Endodermal cell (in vitro differentiated cells): ENCODE results near the gene SERP2. TPM values are rescaled to one million over a fixed set of nuclear protein-coding genes. Genes with fewer than 3 reads are reported as not detected.

Source experiments
- DNase-seq: peaks from one replicate; pipeline ENCODE4 v3.0.0-alpha.2; 2017
- H3K27ac ChIP-seq: 2 replicates; pipeline ENCODE4 v1.5.1; 2013; ENCODE audit warnings: mild to moderate bottlenecking, low read depth, low read length, moderate library complexity
- H3K27me3 ChIP-seq: 2 replicates; pipeline ENCODE4 v1.6.1; 2013; ENCODE audit warnings: mild to moderate bottlenecking, low read length, moderate library complexity; ENCODE audit not compliant: insufficient read depth, control insufficient read depth, poor library complexity, severe bottlenecking
- H3K36me3 ChIP-seq: 2 replicates; pipeline ENCODE4 v1.7.0; 2013; ENCODE audit warnings: mild to moderate bottlenecking, low read length, moderate library complexity; ENCODE audit not compliant: control insufficient read depth, insufficient read depth
- H3K4me1 ChIP-seq: one replicate; pipeline ENCODE4 v1.7.0; 2013; ENCODE audit warnings: low read length; ENCODE audit not compliant: control insufficient read depth, insufficient read depth
- H3K4me3 ChIP-seq: 2 replicates; pipeline ENCODE4 v1.5.1; 2013; ENCODE audit warnings: mild to moderate bottlenecking, low read length, moderate library complexity
- H3K9ac ChIP-seq: 2 replicates; pipeline ENCODE4 v1.6.1; 2013; ENCODE audit warnings: mild to moderate bottlenecking, low read length, moderate library complexity; ENCODE audit not compliant: poor library complexity, severe bottlenecking; ENCODE audit errors: extremely low read depth
- H3K9me3 ChIP-seq: 2 replicates; pipeline ENCODE4 v1.6.1; 2013; ENCODE audit warnings: mild to moderate bottlenecking, low read length, moderate library complexity; ENCODE audit not compliant: control insufficient read depth
- H3K27ac Mint-ChIP-seq: 2 replicates; pipeline ENCODE4 v1.8.0; 2020; ENCODE audit warnings: mixed read lengths
- H3K27me3 Mint-ChIP-seq: 2 replicates; pipeline ENCODE4 v1.8.0; 2021; ENCODE audit warnings: mild to moderate bottlenecking, mixed read lengths; ENCODE audit not compliant: insufficient read depth
- H3K36me3 Mint-ChIP-seq: 2 replicates; pipeline ENCODE4 v1.8.0; 2020; ENCODE audit warnings: low read depth, mixed read lengths
- H3K4me1 Mint-ChIP-seq: 2 replicates; pipeline ENCODE4 v1.8.0; 2020; ENCODE audit warnings: mixed read lengths
- H3K4me3 Mint-ChIP-seq: 2 replicates; pipeline ENCODE4 v1.8.0; 2020; ENCODE audit warnings: mild to moderate bottlenecking, moderate library complexity, mixed read lengths
- H3K9me3 Mint-ChIP-seq: 2 replicates; pipeline ENCODE4 v1.8.0; 2020; ENCODE audit warnings: mild to moderate bottlenecking, mixed read lengths
- CTCF ChIP-seq: fragments of 200-600 bp; sonication (generic); conservative IDR thresholded peaks from 2 replicates; pipeline ENCODE4 v1.5.0; 2021; ENCODE audit warnings: antibody characterized with exemption, mild to moderate bottlenecking
- WGBS, 2 experiments: methylation state at CpG; one replicate each; pipeline versions ENCODE4 v1.1.5 to v1.1.7; 2013; ENCODE audit warnings: missing lambda C conversion rate in 2 of 2, mixed read lengths in 1 of 2; ENCODE audit not compliant: insufficient coverage in 1 of 2, insufficient read length in 1 of 2; 5-methylcytosine and 5-hydroxymethylcytosine counted together
- total RNA-seq, 2 donors: library from RNA; stranded (reverse); fragmentation: NEBNext Ultra II Directional in 1 of 2; extraction: Animal tissue kit (Norgen Biotek cat#: 25700) in 1 of 2; gene quantifications; 2 replicates in 1 of 2; 3 replicates in 1 of 2; pipeline ENCODE4 v1.2.1, GENCODE V29; 2021

SERP2 gene
- total RNA-seq, 2 donors from 2014 or later = 2.9 to 3.5 TPM

DNA sequence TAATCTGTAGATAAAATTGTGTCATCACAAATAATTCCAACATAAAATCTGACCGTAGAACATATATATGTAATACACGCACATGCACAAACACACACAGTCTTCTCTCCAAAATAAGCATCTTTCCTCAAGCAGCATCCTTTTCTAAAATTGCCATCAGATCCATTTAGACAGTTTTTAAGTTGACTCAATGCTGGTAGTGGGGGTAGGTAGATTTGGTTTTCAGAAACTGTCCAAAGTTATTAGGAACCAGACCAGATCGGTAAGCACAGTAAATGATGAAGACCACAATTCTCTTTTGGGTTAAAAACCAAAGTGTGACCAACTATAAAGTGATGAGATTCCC is 64.6 kb downstream of the SERP2 start:
- Histone ChIP-seq H3K27ac (no peak overlapping the region), H3K4me1 (peaks cover 7% of the 10 kb centered on the region), H3K27me3 (no peaks in the 10 kb centered on the region), H3K36me3 (peaks cover 16% of the 10 kb centered on the region), H3K9me3 (no peaks in the 10 kb centered on the region), H3K4me3 (no peak overlapping the region), H3K9ac (no peak overlapping the region)
- Mint-ChIP-seq H3K27ac (no peak overlapping the region), H3K4me3 (no peak overlapping the region), H3K4me1 (peaks cover 33% of the 10 kb centered on the region), H3K27me3 (no peaks in the 10 kb centered on the region), H3K36me3 (peaks cover 18% of the 10 kb centered on the region), H3K9me3 (no peaks in the 10 kb centered on the region)
- peak; percentile 36 for TF ChIP-seq CTCF
- no peak for DNase-seq
- 25 to 44% methylated on average over 3 of the region's 3 CpGs for WGBS, 2 experiments

GRCh38 chr13:44439452-44440024 is 65.9 kb downstream of the SERP2 start:
- H3K9me3 ChIP-seq = no peaks in the 10 kb centered on the region
- Mint-ChIP-seq H3K36me3 (peaks cover 5% of the 10 kb centered on the region), H3K27me3 (no peaks in the 10 kb centered on the region), H3K4me3 (no peak overlapping the region), H3K4me1 (peaks cover 21% of the 10 kb centered on the region), H3K9me3 (no peaks in the 10 kb centered on the region), H3K27ac (peak overlapping the region; percentile 19)
- no peak overlapping the region for H3K9ac ChIP-seq
- 92 to 97% methylated on average over 3 to 4 of the region's 4 CpGs for WGBS, 2 experiments
- DNase-seq = peak; percentile 26
- H3K4me3 ChIP-seq = no peak overlapping the region
- no peaks in the 10 kb centered on the region for H3K27me3 ChIP-seq
- H3K27ac ChIP-seq = no peak overlapping the region
- peaks cover 3% of the 10 kb centered on the region for H3K36me3 ChIP-seq
- peaks cover under 1% of the 10 kb centered on the region for H3K4me1 ChIP-seq
- no peak for TF ChIP-seq CTCF

- H3K4me3 Mint-ChIP-seq = no peak overlapping the region
- no peak for TF ChIP-seq CTCF
- Histone ChIP-seq H3K4me3 (no peak overlapping the region), H3K36me3 (no peaks in the 10 kb centered on the region), H3K9me3 (no peaks in the 10 kb centered on the region), H3K9ac (no peak overlapping the region), H3K27me3 (no peaks in the 10 kb centered on the region), H3K4me1 (no peaks in the 10 kb centered on the region), H3K27ac (no peak overlapping the region)
- WGBS, 2 experiments = 93 to 96% methylated on average over 10 of the region's 10 CpGs
- H3K27me3 Mint-ChIP-seq = no peaks in the 10 kb centered on the region
- H3K9me3 Mint-ChIP-seq = no peaks in the 10 kb centered on the region
- no peak for DNase-seq
- H3K36me3 Mint-ChIP-seq = no peaks in the 10 kb centered on the region
- H3K27ac Mint-ChIP-seq = no peak overlapping the region
- H3K4me1 Mint-ChIP-seq = peaks cover 17% of the 10 kb centered on the region
These were observed 66.5 kb downstream of the SERP2 start for GRCh38 chr13:44440046-44440608.

Other genes starting within 250 kb of the SERP2 start
- 100 to 1,000 TPM in 1 of 2 donors, 10 to 100 TPM in 1; 95.9 to 107 TPM for gene TSC22D1, start 202.5 kb downstream of the SERP2 start, total RNA-seq